Upper lobe of right lung (tissue), 1 donor: ENCODE results near the gene NCOR2. TPM values are rescaled to one million over a fixed set of nuclear protein-coding genes. Genes with fewer than 3 reads are reported as not detected.

ENCODE experiments used
- ATAC-seq: fragments of 200-7000 bp; cut with Tn5 transposase; one replicate; pipeline ENCODE4 v1.9.1; 2020; ENCODE audit warnings: mild to moderate bottlenecking, moderate library complexity
- DNase-seq: peaks from one replicate; pipeline ENCODE4 v3.0.0-alpha.2; 2020
- H3K27ac ChIP-seq: fragments of 200-600 bp; one replicate; pipeline ENCODE4 v1.8.0; 2022
- H3K27me3 ChIP-seq: fragments of 200-600 bp; one replicate; pipeline ENCODE4 v1.8.0; 2022; ENCODE audit warnings: mild to moderate bottlenecking
- H3K36me3 ChIP-seq: fragments of 200-600 bp; one replicate; pipeline ENCODE4 v1.8.0; 2022
- H3K4me1 ChIP-seq: fragments of 200-600 bp; one replicate; pipeline ENCODE4 v1.8.0; 2022
- H3K4me3 ChIP-seq: fragments of 200-600 bp; one replicate; pipeline ENCODE4 v1.8.0; 2022; ENCODE audit warnings: mild to moderate bottlenecking
- H3K9me3 ChIP-seq: fragments of 200-600 bp; one replicate; pipeline ENCODE4 v1.8.0; 2022
- CTCF ChIP-seq: fragments of 200-600 bp; IDR thresholded peaks from one replicate; pipeline ENCODE4 v1.8.0; 2022; ENCODE audit warnings: antibody characterized with exemption
- intact Hi-C: fragments of 100-400 bp; cut with DNase I; formaldehyde crosslinking; loops from one replicate; pipeline ENCODE4 v1.11.0; 2022
- total RNA-seq: library from RNA; stranded (reverse); fragmentation: NEBNext Ultra II Directional; extraction: Animal tissue kit (Norgen Biotek cat#: 25700); gene quantifications from one replicate; pipeline ENCODE4 v1.2.1, GENCODE V29; 2021
- donor health status: DM: no; HTN: yes; CAD: no; lungs with severe emphysema.

The NCOR2 gene
- total RNA-seq, 1 donor from 2014 or later = 336 TPM

- TF ChIP-seq CTCF = no peak
- DNase-seq (no peak), ATAC-seq (no peak)
- Histone ChIP-seq H3K9me3 (no peaks in the 10 kb centered on the region), H3K27ac (no peak overlapping the region), H3K4me1 (peaks cover 8% of the 10 kb centered on the region), H3K36me3 (no peaks in the 10 kb centered on the region), H3K27me3 (no peaks in the 10 kb centered on the region), H3K4me3 (no peak overlapping the region)
- intact Hi-C loops = no loop called here
Observed at GRCh38 chr12:124603831-124604251, 36.4 kb upstream of the NCOR2 start.

- Histone ChIP-seq H3K9me3 (no peaks in the 10 kb centered on the region), H3K27ac (no peak overlapping the region), H3K4me3 (no peak overlapping the region), H3K4me1 (peaks cover under 1% of the 10 kb centered on the region), H3K36me3 (no peaks in the 10 kb centered on the region), H3K27me3 (no peaks in the 10 kb centered on the region)
- DNase-seq (no peak), ATAC-seq (peak; percentile 22)
- TF ChIP-seq CTCF = no peak
- intact Hi-C loops = no loop called here
Observed at GRCh38 chr12:124603100-124603541, 35.7 kb upstream of the NCOR2 start.

- ATAC-seq = no peak
- intact Hi-C loops = no loop called here
- TF ChIP-seq CTCF = no peak
Observed at GRCh38 chr12:124601706-124602105, 34.3 kb upstream of the NCOR2 start.

GRCh38 chr12:124599074-124599999 is 31.9 kb upstream of the NCOR2 start:
- DNase-seq (no peak), ATAC-seq (peak; percentile 45)
- Histone ChIP-seq H3K27me3 (no peaks in the 10 kb centered on the region), H3K9me3 (no peaks in the 10 kb centered on the region), H3K36me3 (no peaks in the 10 kb centered on the region), H3K27ac (no peak overlapping the region), H3K4me3 (no peak overlapping the region), H3K4me1 (no peaks in the 10 kb centered on the region)
- intact Hi-C loops = no loop called here
- TF ChIP-seq CTCF = no peak

More at GRCh38 chr12:124601706-124602105, 34.3 kb upstream of the NCOR2 start:
- H3K27ac ChIP-seq = no peak overlapping the region
- H3K9me3 ChIP-seq = no peaks in the 10 kb centered on the region
- H3K36me3 ChIP-seq = no peaks in the 10 kb centered on the region
- no peak for DNase-seq
- H3K27me3 ChIP-seq = no peaks in the 10 kb centered on the region
- H3K4me3 ChIP-seq = no peak overlapping the region
- H3K4me1 ChIP-seq = no peaks in the 10 kb centered on the region

GRCh38 chr12:124597041-124597440 is 29.6 kb upstream of the NCOR2 start:
- H3K4me3 ChIP-seq = no peak overlapping the region
- TF ChIP-seq CTCF = no peak
- intact Hi-C loops = no loop called here
- H3K27me3 ChIP-seq = no peaks in the 10 kb centered on the region
- H3K36me3 ChIP-seq = no peaks in the 10 kb centered on the region
- ATAC-seq = no peak
- no peaks in the 10 kb centered on the region for H3K9me3 ChIP-seq
- H3K4me1 ChIP-seq = peaks cover 5% of the 10 kb centered on the region
- DNase-seq = no peak
- H3K27ac ChIP-seq = no peak overlapping the region
